GM19351 (cell line): ENCODE data around the gene RRAGD.
A peak's percentile ranks its signal among the peaks of the same experiment; 100 is the strongest.

Experiments used
- ATAC-seq: cut with Tn5 transposase; IDR thresholded peaks from one replicate; pipeline ENCODE4 v1.9.1; 2021; ENCODE audit warnings: mild to moderate bottlenecking, moderate library complexity; ENCODE audit not compliant: unreplicated experiment

The RRAGD gene

GRCh38 chr6:89379281-89379680 lies 32.8 kb downstream of the RRAGD start:
- no peak for ATAC-seq

- ATAC-seq, result no peak
Observed at GRCh38 chr6:89378628-89379027, 33.4 kb downstream of the RRAGD start.

- peak; percentile 82 for ATAC-seq
Observed at GRCh38 chr6:89375427-89376267, 36.4 kb downstream of the RRAGD start.

- ATAC-seq, result peak; percentile 52
Observed at GRCh38 chr6:89372506-89372901, 39.6 kb downstream of the RRAGD start.

- peak; percentile 64 for ATAC-seq
Observed at GRCh38 chr6:89371849-89372505, 40.1 kb downstream of the RRAGD start.

- ATAC-seq, result no peak
Observed at GRCh38 chr6:89368999-89369398, 43.1 kb downstream of the RRAGD start.

GRCh38 chr6:89368107-89368506 lies 44.0 kb downstream of the RRAGD start:
- no peak for ATAC-seq

- no peak for ATAC-seq
Observed at GRCh38 chr6:89364586-89364985, 47.5 kb downstream of the RRAGD start.

GRCh38 chr6:89361171-89361570 lies 50.9 kb downstream of the RRAGD start:
- ATAC-seq, result no peak

- peak; percentile 54 for ATAC-seq
Observed at GRCh38 chr6:89360415-89360999, 51.6 kb downstream of the RRAGD start.

GRCh38 chr6:89359561-89359960 lies 52.5 kb downstream of the RRAGD start:
- no peak for ATAC-seq

- ATAC-seq, result peak; percentile 46
Observed at GRCh38 chr6:89357390-89357789, 54.7 kb downstream of the RRAGD start.

GRCh38 chr6:89356642-89357170 lies 55.4 kb downstream of the RRAGD start:
- ATAC-seq, result no peak

- no peak for ATAC-seq
Observed at GRCh38 chr6:89355511-89356194, 56.4 kb downstream of the RRAGD start.

GRCh38 chr6:89353702-89354392 lies 58.2 kb downstream of the RRAGD start:
- ATAC-seq, result peak; percentile 15

- no peak for ATAC-seq
Observed at GRCh38 chr6:89353118-89353556, 58.9 kb downstream of the RRAGD start.

GRCh38 chr6:89352278-89353117 lies 59.6 kb downstream of the RRAGD start, which contains the start of gene UBE2J1:
TSS of gene UBE2J1 (minus strand) at chr6:89352722. CDS start at chr6:89352569, 153 bp downstream.
- ATAC-seq, result peak; percentile 37

GRCh38 chr6:89351671-89352277 lies 60.3 kb downstream of the RRAGD start:
- ATAC-seq, result no peak
